Astrocyte (in vitro differentiated cells and primary cell): ENCODE data around the gene FADS2. TPM values are rescaled to one million over a fixed set of nuclear protein-coding genes. Genes with fewer than 3 reads are reported as not detected.

Experiments used
- DNase-seq: peaks from one replicate; pipeline ENCODE4 v3.0.0-alpha.2; 2010; ENCODE audit warnings: low read depth
- FAIRE-seq: peaks from 2 replicates; lab custom pipeline; 2011; peaks lifted over from hg19 to GRCh38; lab: Jason Lieb, UNC
- H2AFZ ChIP-seq: 2 replicates; pipeline ENCODE4 v1.6.0; 2012; ENCODE audit warnings: low read depth, low read length, inconsistent platforms
- H3K27ac ChIP-seq: 2 replicates; pipeline ENCODE4 v1.5.1; 2011; ENCODE audit warnings: low read depth, low read length, inconsistent platforms
- H3K27me3 ChIP-seq: 2 replicates; pipeline ENCODE4 v1.6.0; 2011; ENCODE audit warnings: low read length, inconsistent platforms; ENCODE audit not compliant: insufficient read depth
- H3K36me3 ChIP-seq: 2 replicates; pipeline ENCODE4 v1.5.1; 2011; ENCODE audit warnings: low read length, inconsistent platforms; ENCODE audit not compliant: insufficient read depth
- H3K4me1 ChIP-seq: 2 replicates; pipeline ENCODE4 v1.5.1; 2011; ENCODE audit warnings: low read length, inconsistent platforms; ENCODE audit not compliant: insufficient read depth
- H3K4me2 ChIP-seq: 2 replicates; pipeline ENCODE4 v1.6.0; 2012; ENCODE audit warnings: low read length, inconsistent platforms
- H3K4me3 ChIP-seq: 2 replicates; pipeline ENCODE4 v1.5.1; 2011; ENCODE audit warnings: low read depth, mild to moderate bottlenecking, low read length, inconsistent platforms; ENCODE audit not compliant: insufficient read depth
- H3K79me2 ChIP-seq: 2 replicates; pipeline ENCODE4 v1.6.0; 2012; ENCODE audit warnings: mild to moderate bottlenecking, low read length, inconsistent platforms; ENCODE audit not compliant: insufficient read depth
- H3K9ac ChIP-seq: 2 replicates; pipeline ENCODE4 v1.6.0; 2012; ENCODE audit warnings: mild to moderate bottlenecking, low read length, inconsistent platforms
- H3K9me3 ChIP-seq: 2 replicates; pipeline ENCODE4 v1.5.1; 2012; ENCODE audit warnings: low read depth, mild to moderate bottlenecking, low read length, inconsistent platforms; ENCODE audit not compliant: insufficient read depth
- H4K20me1 ChIP-seq: 2 replicates; pipeline ENCODE4 v1.6.0; 2012; ENCODE audit warnings: low read length, inconsistent platforms; ENCODE audit not compliant: insufficient read depth
- H3K27ac Mint-ChIP-seq: one replicate; pipeline ENCODE4 v1.8.0; 2021; ENCODE audit warnings: mild to moderate bottlenecking, mixed read lengths; ENCODE audit not compliant: unreplicated experiment
- H3K27me3 Mint-ChIP-seq: one replicate; pipeline ENCODE4 v1.8.0; 2021; ENCODE audit warnings: low read depth, mixed read lengths; ENCODE audit not compliant: unreplicated experiment
- H3K36me3 Mint-ChIP-seq: one replicate; pipeline ENCODE4 v1.8.0; 2021; ENCODE audit warnings: low read depth, mixed read lengths; ENCODE audit not compliant: unreplicated experiment
- H3K4me1 Mint-ChIP-seq: one replicate; pipeline ENCODE4 v1.8.0; 2021; ENCODE audit warnings: low read depth, mixed read lengths; ENCODE audit not compliant: unreplicated experiment
- H3K4me3 Mint-ChIP-seq: one replicate; pipeline ENCODE4 v1.8.0; 2021; ENCODE audit warnings: mild to moderate bottlenecking, moderate library complexity, mixed read lengths; ENCODE audit not compliant: unreplicated experiment
- H3K9me3 Mint-ChIP-seq: one replicate; pipeline ENCODE4 v1.8.0; 2021; ENCODE audit warnings: mild to moderate bottlenecking, mixed read lengths; ENCODE audit not compliant: unreplicated experiment
- CTCF ChIP-seq: IDR thresholded peaks from 2 replicates; pipeline ENCODE4 v1.5.1; 2011; ENCODE audit warnings: low read depth, mild to moderate bottlenecking, inconsistent platforms, low read length, moderate library complexity; ENCODE audit not compliant: insufficient read depth
- EZH2 ChIP-seq: IDR thresholded peaks from 2 replicates; pipeline ENCODE4 v1.6.1; 2012; ENCODE audit warnings: mild to moderate bottlenecking, low read length, inconsistent platforms; ENCODE audit not compliant: insufficient read depth
- total RNA-seq: library from RNA; stranded (reverse); gene quantifications from 2 replicates; pipeline ENCODE4 v1.2.1, GENCODE V29; 2021

Gene FADS2
- total RNA-seq, 1 donor from 2014 or later: 287 TPM

DNA sequence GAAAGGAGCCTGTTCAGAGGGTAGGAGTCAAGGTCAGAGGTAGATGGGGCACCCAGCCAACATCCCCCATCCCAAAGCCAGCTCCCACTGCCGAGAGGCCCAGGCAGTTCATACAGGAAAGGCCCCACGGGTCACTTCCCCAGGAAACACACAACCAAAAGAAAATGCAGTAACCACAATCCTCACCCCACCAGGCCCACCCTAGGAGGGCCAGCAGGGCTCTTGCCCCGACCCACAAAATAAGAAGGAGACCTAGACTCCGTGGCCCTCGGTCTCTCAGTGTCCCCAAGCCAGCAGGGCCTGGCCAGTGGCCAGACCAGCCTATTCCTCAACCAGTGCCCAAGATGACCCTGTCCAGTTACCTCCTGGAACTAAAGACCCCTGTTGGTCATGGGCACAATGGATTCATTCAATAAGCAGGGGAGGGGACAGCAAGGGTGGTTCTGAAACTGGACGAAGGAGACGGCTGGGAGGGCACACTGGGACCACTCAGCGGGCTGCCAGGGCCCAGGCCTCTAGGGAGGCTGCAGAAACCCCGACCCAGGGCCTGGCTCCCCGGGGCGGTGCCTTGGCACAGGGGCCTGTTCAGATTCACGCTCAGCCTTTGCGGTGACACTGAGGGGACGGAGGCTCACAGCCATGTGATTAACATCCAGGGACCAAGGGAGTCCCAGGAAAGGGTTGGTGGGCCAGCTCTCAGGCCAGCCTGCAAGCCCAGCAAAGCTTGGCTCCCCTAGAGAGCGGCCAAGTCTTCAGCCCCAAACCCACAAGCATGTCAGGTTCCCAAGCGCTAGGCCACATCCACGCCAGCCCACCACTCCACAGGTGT is 83.8 kb downstream of the FADS2 start:
- no peak for DNase-seq

GRCh38 chr11:61912530-61912898 is 84.4 kb downstream of the FADS2 start:
- Mint-ChIP-seq H3K9me3 (peaks cover 1% of the 10 kb centered on the region), H3K27ac (no peak overlapping the region), H3K4me3 (no peak overlapping the region), H3K27me3 (peaks cover 39% of the 10 kb centered on the region), H3K4me1 (peaks cover 4% of the 10 kb centered on the region), H3K36me3 (no peaks in the 10 kb centered on the region)
- Histone ChIP-seq H3K27ac (no peak overlapping the region), H2AFZ (no peak overlapping the region), H3K9ac (no peak overlapping the region), H3K9me3 (no peaks in the 10 kb centered on the region), H4K20me1 (no peaks in the 10 kb centered on the region), H3K4me3 (no peak overlapping the region), H3K4me2 (no peak overlapping the region), H3K27me3 (peaks cover 5% of the 10 kb centered on the region), H3K4me1 (no peaks in the 10 kb centered on the region), H3K79me2 (no peaks in the 10 kb centered on the region), H3K36me3 (no peaks in the 10 kb centered on the region)
- DNase-seq: no peak
- TF ChIP-seq CTCF (no peak), EZH2 (no peak)
- FAIRE-seq: no peak

More for the DNA sequence above, 83.8 kb downstream of the FADS2 start:
- no peaks in the 10 kb centered on the region for H3K9me3 ChIP-seq
- Mint-ChIP-seq H3K4me3 (no peak overlapping the region), H3K27ac (no peak overlapping the region), H3K9me3 (peaks cover 1% of the 10 kb centered on the region), H3K4me1 (peaks cover 4% of the 10 kb centered on the region), H3K36me3 (no peaks in the 10 kb centered on the region), H3K27me3 (peaks cover 39% of the 10 kb centered on the region)
- H3K9ac ChIP-seq: no peak overlapping the region
- peaks cover 5% of the 10 kb centered on the region for H3K27me3 ChIP-seq
- H3K4me1 ChIP-seq: no peaks in the 10 kb centered on the region
- no peak overlapping the region for H3K4me3 ChIP-seq
- H4K20me1 ChIP-seq: no peaks in the 10 kb centered on the region
- H2AFZ ChIP-seq: no peak overlapping the region
- no peak overlapping the region for H3K4me2 ChIP-seq
- H3K27ac ChIP-seq: no peak overlapping the region
- H3K36me3 ChIP-seq: no peaks in the 10 kb centered on the region
- no peak for FAIRE-seq
- TF ChIP-seq EZH2 (no peak), CTCF (no peak)
- H3K79me2 ChIP-seq: no peaks in the 10 kb centered on the region
